ENCODE measurements around the gene SPDL1.

The SPDL1 gene, protein sequence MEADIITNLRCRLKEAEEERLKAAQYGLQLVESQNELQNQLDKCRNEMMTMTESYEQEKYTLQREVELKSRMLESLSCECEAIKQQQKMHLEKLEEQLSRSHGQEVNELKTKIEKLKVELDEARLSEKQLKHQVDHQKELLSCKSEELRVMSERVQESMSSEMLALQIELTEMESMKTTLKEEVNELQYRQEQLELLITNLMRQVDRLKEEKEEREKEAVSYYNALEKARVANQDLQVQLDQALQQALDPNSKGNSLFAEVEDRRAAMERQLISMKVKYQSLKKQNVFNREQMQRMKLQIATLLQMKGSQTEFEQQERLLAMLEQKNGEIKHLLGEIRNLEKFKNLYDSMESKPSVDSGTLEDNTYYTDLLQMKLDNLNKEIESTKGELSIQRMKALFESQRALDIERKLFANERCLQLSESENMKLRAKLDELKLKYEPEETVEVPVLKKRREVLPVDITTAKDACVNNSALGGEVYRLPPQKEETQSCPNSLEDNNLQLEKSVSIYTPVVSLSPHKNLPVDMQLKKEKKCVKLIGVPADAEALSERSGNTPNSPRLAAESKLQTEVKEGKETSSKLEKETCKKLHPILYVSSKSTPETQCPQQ

GRCh38 chr5:169583424-169584220, at the start of gene SPDL1:
Gene SPDL1, plus strand, starts transcription at chr5:169583773. Its CDS starts 4,644 bp downstream, at chr5:169588417.
- peak; percentile 77 for DNase-seq

DNA sequence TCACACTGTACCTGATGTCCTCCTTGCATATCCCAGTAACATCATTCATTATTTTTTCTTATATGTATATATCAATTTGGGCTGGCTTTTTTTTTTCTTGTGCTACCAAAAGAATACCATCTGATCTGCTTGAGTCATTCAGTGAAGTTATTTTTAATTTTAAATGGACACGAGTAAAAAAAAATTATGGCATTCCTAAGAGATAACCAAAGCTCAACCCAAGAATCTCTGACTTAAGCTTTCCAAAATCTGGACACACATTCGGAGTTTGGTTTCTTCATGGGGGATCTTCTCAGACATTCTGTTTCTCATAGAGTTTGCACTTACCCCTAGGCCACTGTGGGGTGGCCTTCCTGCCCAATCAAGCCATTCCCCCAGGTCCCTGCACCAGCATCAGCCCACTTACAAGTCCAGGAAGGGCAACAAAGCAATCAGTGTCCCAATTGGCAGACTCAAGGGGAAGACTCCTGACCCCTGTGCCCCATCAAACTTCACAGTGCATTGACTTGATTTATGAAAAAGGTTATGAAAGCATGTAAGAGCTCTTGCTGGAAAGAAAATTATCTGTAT, 49.2 kb upstream of the SPDL1 start:
- no peak for DNase-seq

- no peak for DNase-seq
Observed at GRCh38 chr5:169534939-169535338, 48.6 kb upstream of the SPDL1 start.

DNA sequence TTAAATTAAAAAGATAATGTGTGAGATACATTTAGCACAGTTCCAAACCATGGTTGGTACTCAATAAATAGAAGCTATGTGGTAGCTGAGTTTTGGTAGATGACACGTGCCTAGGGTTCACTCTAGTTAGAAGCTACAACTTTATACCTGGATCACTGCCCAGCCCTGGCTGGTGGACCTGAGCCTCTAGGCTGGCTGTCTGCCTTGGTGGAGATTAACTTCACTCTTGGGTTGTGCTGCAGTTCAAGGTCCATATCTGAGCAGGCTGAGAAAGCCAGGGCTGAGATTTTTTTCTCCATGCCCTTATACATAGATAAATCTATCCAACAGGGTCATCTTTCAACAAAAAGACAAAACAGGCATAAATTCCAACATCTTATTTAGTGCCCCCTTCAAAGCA, 44.6 kb upstream of the SPDL1 start:
- DNase-seq = no peak

DNA sequence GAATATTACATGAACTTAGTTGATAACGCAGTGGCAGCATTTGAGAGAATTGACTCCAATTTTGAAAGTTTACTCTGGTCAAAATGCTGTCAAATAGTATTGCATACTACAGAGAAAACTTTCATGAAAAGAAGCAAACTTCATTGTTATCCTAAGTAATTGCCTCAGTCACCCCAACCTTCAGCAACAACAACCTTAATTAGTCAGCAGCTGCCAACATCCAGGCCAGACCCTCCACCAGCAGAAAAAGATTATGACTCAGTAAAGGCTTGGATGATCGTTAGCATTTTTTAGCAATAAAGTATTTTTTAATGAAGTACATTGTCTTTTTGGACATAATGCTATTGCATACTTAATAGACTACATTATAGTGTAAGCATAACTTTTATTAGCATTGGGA, 40.8 kb upstream of the SPDL1 start:
- no peak for DNase-seq

- DNase-seq = no peak
Observed at GRCh38 chr5:169544264-169544950, 39.2 kb upstream of the SPDL1 start.

DNA sequence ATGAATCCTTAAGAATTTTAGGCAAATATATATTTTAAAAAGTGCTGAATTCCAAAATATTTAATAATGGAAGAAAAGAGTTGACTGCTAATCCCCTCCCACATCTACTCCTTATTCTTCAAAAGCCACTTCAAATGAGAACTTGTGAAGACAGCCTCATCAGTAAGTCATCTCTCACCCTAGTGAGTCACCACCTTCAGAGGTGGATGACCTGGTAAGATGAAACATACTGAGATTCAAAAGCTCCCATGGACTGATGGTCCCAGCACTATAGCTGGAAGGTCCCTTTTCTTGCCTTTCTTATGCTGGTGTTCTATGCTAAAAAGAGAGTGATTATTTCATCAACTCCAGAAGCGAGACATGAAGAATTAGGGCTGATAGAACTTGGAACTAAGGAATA, 37.8 kb upstream of the SPDL1 start:
- no peak for DNase-seq

- DNase-seq = no peak
Observed at GRCh38 chr5:169546346-169546745, 37.2 kb upstream of the SPDL1 start.

DNA sequence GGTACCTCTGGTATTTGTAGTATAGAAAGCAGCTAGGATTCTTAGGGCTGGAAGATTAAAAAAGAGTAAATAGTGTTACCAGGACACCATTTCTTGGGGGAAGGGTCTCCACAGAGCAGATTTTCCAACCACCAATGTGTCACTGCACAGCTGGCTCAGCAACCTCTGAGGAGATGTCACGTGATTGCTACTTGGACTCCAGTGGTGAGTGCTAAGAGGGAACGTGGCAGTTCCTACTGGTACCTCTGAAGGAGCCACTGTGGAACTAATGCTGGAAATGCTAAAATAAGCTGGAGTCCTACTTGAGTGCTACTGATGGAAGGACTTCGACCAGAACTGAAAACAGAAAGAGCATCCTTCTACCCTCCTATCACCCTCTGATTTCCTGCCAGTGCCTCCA, 36.1 kb upstream of the SPDL1 start:
- no peak for DNase-seq

DNA sequence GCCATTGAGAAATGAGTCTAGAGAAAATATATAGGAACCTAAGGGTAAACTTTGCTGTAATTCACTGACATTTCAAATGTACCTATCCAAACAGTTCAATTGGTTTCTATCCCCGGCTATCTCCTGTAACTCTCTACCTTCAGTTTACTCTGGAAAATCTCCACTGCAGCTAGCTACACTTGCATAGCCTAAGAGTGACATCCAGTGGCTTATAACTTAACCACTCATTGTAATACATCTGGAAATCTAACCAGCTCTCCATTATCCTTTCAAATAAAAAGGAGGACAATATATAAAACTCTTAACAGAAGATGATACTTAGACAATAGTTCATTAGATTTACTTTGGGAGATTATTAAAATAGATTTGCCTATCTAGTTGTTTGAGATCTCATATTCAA, 35.3 kb upstream of the SPDL1 start:
- no peak for DNase-seq

GRCh38 chr5:169549453-169550100, 34.0 kb upstream of the SPDL1 start:
- no peak for DNase-seq

GRCh38 chr5:169550227-169550626, 33.3 kb upstream of the SPDL1 start:
- DNase-seq = no peak

GRCh38 chr5:169551146-169551545, 32.4 kb upstream of the SPDL1 start:
- no peak for DNase-seq

GRCh38 chr5:169551696-169552095, 31.9 kb upstream of the SPDL1 start:
- no peak for DNase-seq

DNA sequence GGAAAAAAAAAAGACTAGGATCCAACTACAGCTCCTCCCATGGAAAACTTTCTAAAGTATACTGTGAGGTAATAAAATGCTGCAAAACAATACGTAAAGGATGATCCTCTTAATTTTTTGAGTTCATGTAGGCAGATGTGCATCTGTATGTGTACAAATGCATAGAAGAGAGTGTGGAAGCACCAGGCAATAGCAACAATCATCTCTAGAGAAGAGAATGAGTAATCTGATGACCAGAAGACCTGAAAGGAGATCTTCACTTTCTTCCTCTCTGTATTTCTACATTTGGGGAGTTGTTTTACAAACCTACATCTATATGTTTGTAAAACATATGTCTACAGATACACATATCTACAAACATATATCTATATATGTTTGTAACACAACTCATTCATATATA, 29.3 kb upstream of the SPDL1 start:
- DNase-seq = no peak

GRCh38 chr5:169557838-169558237, 25.7 kb upstream of the SPDL1 start:
- no peak for DNase-seq

- no peak for DNase-seq
Observed at GRCh38 chr5:169561893-169562292, 21.7 kb upstream of the SPDL1 start.

GRCh38 chr5:169563369-169563768, 20.2 kb upstream of the SPDL1 start:
- no peak for DNase-seq

DNA sequence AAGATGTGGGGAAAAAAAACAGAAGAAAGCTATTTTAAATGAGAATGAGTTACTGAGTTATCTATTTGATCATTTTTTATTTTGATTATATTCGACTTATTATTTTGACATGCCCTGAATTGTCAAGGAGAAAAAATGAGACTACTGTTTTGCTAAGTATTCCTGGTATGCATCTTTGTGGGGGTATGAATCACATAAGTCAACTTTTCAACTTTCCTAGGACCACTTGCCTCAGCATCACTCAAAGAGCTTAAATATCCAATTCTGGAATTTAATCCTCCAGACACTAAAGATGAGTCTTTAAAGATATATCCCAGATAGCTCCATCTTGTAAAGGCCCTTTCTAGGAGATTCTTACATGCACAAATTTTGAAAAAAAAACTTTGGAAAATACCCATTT, 17.4 kb upstream of the SPDL1 start:
- DNase-seq = no peak

- no peak for DNase-seq
Observed at GRCh38 chr5:169567079-169567478, 16.5 kb upstream of the SPDL1 start.

GRCh38 chr5:169569513-169569912, 14.1 kb upstream of the SPDL1 start:
- no peak for DNase-seq

- no peak for DNase-seq
Observed at GRCh38 chr5:169571355-169571754, 12.2 kb upstream of the SPDL1 start.
